ENCODE results near the gene USP8. TPM values are rescaled to one million over a fixed set of nuclear protein-coding genes. Genes with fewer than 3 reads are reported as not detected.

Gene USP8
- polyA plus RNA-seq, 1 donor from 2014 or later = 31.8 TPM

GRCh38 chr15:50523851-50524251 lies 99.6 kb downstream of the USP8 start:
- Histone ChIP-seq H3K36me3 (ENCODE audit: insufficient read depth, low read length) (no peaks in the 10 kb centered on the region), H3K4me3 (ENCODE audit: low read length) (no peak overlapping the region), H3K9ac (ENCODE audit: low read length) (no peak overlapping the region), H3F3A (ENCODE audit: insufficient read depth, low read length, poor library complexity, severe bottlenecking) (no peaks in the 10 kb centered on the region), H3K79me2 (replicated peaks; ENCODE audit: insufficient read depth, low read length) (no peaks in the 10 kb centered on the region), H2AFZ (ENCODE audit: low read depth, low read length) (no peak overlapping the region), H3K9me2 (ENCODE audit: insufficient read depth, low read length) (no peaks in the 10 kb centered on the region), H3K27me3 (ENCODE audit: insufficient read depth, low read depth, low read length) (no peaks in the 10 kb centered on the region), H3K4me2 (ENCODE audit: low read length) (no peak overlapping the region), H4K20me1 (ENCODE audit: insufficient read depth) (no peaks in the 10 kb centered on the region), H3K27ac (ENCODE audit: low read length) (no peak overlapping the region), H3K9me3 (ENCODE audit: low read length) (no peaks in the 10 kb centered on the region)
- TF ChIP-seq POLR2AphosphoS5 (IDR thresholded peaks at IDR 0.05) = no peak
- no peak for TF ChIP-seq SMC3 (conservative IDR thresholded peaks at IDR 0.05; ENCODE audit: poor library complexity)
- no peak for TF ChIP-seq MXI1 (conservative IDR thresholded peaks at IDR 0.05; ENCODE audit: poor library complexity, severe bottlenecking)
- TF ChIP-seq REST (IDR thresholded peaks at IDR 0.05; ENCODE audit: borderline replicate concordance) = no peak
- TF ChIP-seq RAD21 (conservative IDR thresholded peaks at IDR 0.05) = no peak
- TF ChIP-seq TAF1 (IDR thresholded peaks at IDR 0.05; ENCODE audit: low read depth) = no peak
- TF ChIP-seq EP300 (conservative IDR thresholded peaks at IDR 0.05; ENCODE audit: poor library complexity, severe bottlenecking) = no peak

GRCh38 chr15:50531163-50531562 lies 107.0 kb downstream of the USP8 start:
- no peaks in the 10 kb centered on the region for H3K36me3 ChIP-seq (ENCODE audit: insufficient read depth, low read length)
- H3F3A ChIP-seq (ENCODE audit: insufficient read depth, low read length, poor library complexity, severe bottlenecking) = no peaks in the 10 kb centered on the region
- H4K20me1 ChIP-seq (ENCODE audit: insufficient read depth) = no peaks in the 10 kb centered on the region
- H2AFZ ChIP-seq (ENCODE audit: low read depth, low read length) = no peak overlapping the region
- no peak overlapping the region for H3K4me2 ChIP-seq (ENCODE audit: low read length)
- no peaks in the 10 kb centered on the region for H3K27me3 ChIP-seq (ENCODE audit: insufficient read depth, low read depth, low read length)
- no peak overlapping the region for H3K9ac ChIP-seq (ENCODE audit: low read length)
- H3K79me2 ChIP-seq (replicated peaks; ENCODE audit: insufficient read depth, low read length) = no peaks in the 10 kb centered on the region
- H3K9me2 ChIP-seq (ENCODE audit: insufficient read depth, low read length) = no peaks in the 10 kb centered on the region
- H3K4me3 ChIP-seq (ENCODE audit: low read length) = no peak overlapping the region
- H3K27ac ChIP-seq (ENCODE audit: low read length) = no peak overlapping the region
- no peaks in the 10 kb centered on the region for H3K9me3 ChIP-seq (ENCODE audit: low read length)
- TF ChIP-seq REST (IDR thresholded peaks at IDR 0.05; ENCODE audit: borderline replicate concordance) (no peak), RAD21 (conservative IDR thresholded peaks at IDR 0.05) (no peak), MXI1 (conservative IDR thresholded peaks at IDR 0.05; ENCODE audit: poor library complexity, severe bottlenecking) (no peak), SMC3 (conservative IDR thresholded peaks at IDR 0.05; ENCODE audit: poor library complexity) (no peak), EZH2 (IDR thresholded peaks at IDR 0.05; ENCODE audit: borderline replicate concordance, insufficient read depth, low read length, poor library complexity, severe bottlenecking) (no peak), POLR2AphosphoS5 (IDR thresholded peaks at IDR 0.05) (no peak), TAF1 (IDR thresholded peaks at IDR 0.05; ENCODE audit: low read depth) (no peak), EP300 (conservative IDR thresholded peaks at IDR 0.05; ENCODE audit: poor library complexity, severe bottlenecking) (no peak), CTCF (IDR thresholded peaks at IDR 0.05; ENCODE audit: poor library complexity, severe bottlenecking) (no peak)
